GM21717 (cell line): Measurements from ENCODE around the gene TANGO2.

Source experiments
- ATAC-seq: cut with Tn5 transposase; IDR thresholded peaks from one replicate; pipeline ENCODE4 v1.9.1; 2021; ENCODE audit warnings: mild to moderate bottlenecking, moderate library complexity; ENCODE audit not compliant: unreplicated experiment

Gene TANGO2

GRCh38 chr22:20020533-20021195 lies at the start of gene TANGO2:
Gene TANGO2, plus strand, starts transcription at chr22:20021110. Its CDS starts 15,689 bp downstream, at chr22:20036799.
- ATAC-seq = peak; percentile 66

GRCh38 chr22:19971276-19972124 lies 49.4 kb upstream of the TANGO2 start:
- ATAC-seq = no peak

- no peak for ATAC-seq
Measured at GRCh38 chr22:19972251-19972650, 48.7 kb upstream of the TANGO2 start.

- no peak for ATAC-seq
Measured at GRCh38 chr22:19972652-19973550, 48.0 kb upstream of the TANGO2 start.

GRCh38 chr22:19973551-19974267 lies 47.2 kb upstream of the TANGO2 start:
- no peak for ATAC-seq

GRCh38 chr22:19974268-19974861 lies 46.5 kb upstream of the TANGO2 start:
- ATAC-seq = no peak

GRCh38 chr22:19974935-19975706 lies 45.8 kb upstream of the TANGO2 start:
- ATAC-seq = no peak

GRCh38 chr22:19975707-19976035 lies 45.2 kb upstream of the TANGO2 start:
- ATAC-seq = no peak

GRCh38 chr22:19976671-19977070 lies 44.2 kb upstream of the TANGO2 start:
- no peak for ATAC-seq

- ATAC-seq = no peak
Measured at GRCh38 chr22:19977296-19978243, 43.3 kb upstream of the TANGO2 start.

GRCh38 chr22:19978748-19979147 lies 42.2 kb upstream of the TANGO2 start:
- no peak for ATAC-seq

- ATAC-seq = no peak
Measured at GRCh38 chr22:19979712-19980493, 41.0 kb upstream of the TANGO2 start.

- no peak for ATAC-seq
Measured at GRCh38 chr22:19980766-19981165, 40.1 kb upstream of the TANGO2 start.

GRCh38 chr22:19981171-19981960 lies 39.5 kb upstream of the TANGO2 start:
- no peak for ATAC-seq

- no peak for ATAC-seq
Measured at GRCh38 chr22:19981961-19982920, 38.7 kb upstream of the TANGO2 start.
